ENCODE measurements around the gene GPSM3.

- no peak for TF ChIP-seq TEAD4 (CRISPR knock-in tag; IDR thresholded peaks at IDR 0.05)
- no peak for TF ChIP-seq ATF2 (CRISPR knock-in tag; IDR thresholded peaks at IDR 0.05; ENCODE audit: borderline replicate concordance, low read depth)
- TF ChIP-seq CTCF (IDR thresholded peaks at IDR 0.05): no peak
These were observed 46.2 kb downstream of the GPSM3 start for GRCh38 chr6:32146287-32146686.
